HG03139 (cell line): ENCODE data around the gene PDSS2.
"Not testable (repeated sequence)": the region's sequence is repeated elsewhere in the genome, so short reads cannot be mapped to it uniquely, and the experiment has no call there.

Experiments
- ATAC-seq: cut with Tn5 transposase; IDR thresholded peaks from one replicate; pipeline ENCODE4 v1.9.1; 2021; ENCODE audit not compliant: unreplicated experiment

The PDSS2 gene

DNA sequence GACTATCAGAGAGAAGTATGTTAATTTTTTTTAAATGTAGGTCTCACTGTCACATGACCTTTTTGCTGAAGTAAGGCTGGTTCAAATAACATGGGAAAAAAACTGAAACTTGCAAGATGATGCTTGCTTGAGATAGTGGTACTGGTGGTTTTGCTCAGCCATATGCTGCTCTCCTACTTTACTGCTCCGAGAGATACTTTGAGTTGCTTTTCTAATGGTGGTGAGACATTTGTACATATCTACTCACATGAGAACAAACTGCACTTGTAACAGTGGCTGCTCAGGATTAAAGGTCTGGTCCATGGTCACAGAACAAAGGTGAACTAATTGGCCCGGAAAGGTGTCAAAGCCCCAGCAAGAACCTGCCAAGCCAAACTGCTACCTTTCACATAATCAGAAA, 237.8 kb downstream of the PDSS2 start:
- ATAC-seq: no peak

DNA sequence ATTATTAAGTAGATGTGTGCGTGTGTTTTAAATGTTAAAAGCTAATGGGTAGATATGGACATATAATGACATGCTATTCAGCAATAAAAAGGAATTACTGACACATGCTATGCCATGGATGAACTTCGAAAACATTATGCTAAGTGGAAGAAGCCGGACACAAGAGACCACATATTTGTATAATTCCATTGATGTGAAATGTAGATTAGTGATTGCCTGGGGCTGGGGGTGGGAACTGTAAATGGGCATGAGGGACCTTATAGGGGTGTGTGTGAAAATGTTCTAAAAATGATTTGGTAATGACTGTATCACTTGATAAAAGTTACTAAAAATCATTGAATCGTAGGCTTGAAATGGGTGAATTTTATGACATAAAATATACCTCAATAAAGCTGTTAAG, 239.5 kb downstream of the PDSS2 start:
- ATAC-seq: no peak

DNA sequence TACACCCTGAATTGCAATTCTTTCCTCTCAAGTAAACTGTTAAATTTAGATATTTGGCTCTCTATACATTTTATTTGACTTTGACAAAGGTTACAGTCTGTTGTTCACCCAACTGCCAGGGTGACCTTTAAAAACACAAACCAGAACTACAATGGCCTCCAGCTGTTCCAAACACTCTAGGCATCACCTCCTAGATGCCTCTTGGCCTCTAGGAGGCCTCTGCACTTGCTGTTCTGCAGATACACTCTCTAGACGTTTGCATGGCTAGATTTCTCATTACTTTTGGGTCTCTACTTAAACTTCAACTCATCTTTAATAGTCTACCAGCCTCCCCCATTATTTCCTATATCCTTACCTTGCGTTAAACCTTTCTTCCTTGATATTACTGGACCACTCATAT, 241.2 kb downstream of the PDSS2 start:
- ATAC-seq: no peak

DNA sequence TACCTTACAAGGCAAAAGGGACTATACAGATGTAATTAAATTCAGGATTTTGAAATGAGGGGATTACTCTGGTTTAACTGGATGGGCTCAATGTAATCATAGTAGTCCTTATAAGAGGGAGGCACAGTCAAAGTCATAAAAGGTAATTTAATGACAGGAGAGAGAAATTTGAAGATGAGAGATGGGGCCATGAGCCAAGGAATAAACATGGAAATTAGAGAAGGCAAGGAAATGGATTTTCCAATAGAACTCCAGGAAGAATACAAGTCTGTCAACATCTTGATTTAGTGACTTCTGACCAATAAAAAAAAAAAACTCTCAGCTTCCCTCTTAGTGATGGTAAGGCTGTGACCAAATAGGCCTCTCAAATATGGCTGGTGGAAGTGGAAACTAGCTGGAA, 242.1 kb downstream of the PDSS2 start:
- ATAC-seq: no peak

DNA sequence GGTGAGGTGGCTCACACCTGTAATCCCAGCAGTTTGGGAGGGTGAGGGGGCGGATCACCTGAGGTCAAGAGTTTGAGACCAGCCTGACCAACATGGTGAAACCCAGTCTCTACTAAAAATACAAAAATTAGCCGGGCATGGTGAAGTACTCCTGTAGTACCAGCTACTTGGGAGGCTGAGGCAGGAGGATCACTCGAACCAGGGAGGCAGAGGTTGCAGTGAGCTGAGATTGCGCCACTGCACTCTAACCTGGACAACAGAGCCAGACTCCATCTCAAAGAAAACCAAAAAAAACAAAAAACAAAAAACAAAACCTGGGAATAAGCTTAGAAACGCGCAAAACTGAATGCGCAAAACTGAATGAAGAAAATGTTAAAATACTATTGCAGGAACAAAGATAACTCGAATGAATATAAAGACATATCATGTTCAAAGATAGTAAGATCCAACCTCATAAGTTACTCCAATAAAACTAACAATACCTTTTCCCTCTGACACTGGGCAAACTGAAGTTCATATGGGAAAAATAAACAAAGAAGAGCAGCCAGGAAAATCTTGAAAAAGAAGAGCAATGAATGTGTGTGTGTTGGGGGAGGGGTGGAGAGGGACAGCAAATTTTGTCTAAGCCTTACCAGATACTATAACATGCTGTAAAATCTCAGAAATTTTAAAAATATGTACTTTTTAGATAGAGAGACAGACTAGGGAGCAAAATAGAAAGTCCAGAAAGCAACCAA, 243.0 kb downstream of the PDSS2 start:
- no peak for ATAC-seq

DNA sequence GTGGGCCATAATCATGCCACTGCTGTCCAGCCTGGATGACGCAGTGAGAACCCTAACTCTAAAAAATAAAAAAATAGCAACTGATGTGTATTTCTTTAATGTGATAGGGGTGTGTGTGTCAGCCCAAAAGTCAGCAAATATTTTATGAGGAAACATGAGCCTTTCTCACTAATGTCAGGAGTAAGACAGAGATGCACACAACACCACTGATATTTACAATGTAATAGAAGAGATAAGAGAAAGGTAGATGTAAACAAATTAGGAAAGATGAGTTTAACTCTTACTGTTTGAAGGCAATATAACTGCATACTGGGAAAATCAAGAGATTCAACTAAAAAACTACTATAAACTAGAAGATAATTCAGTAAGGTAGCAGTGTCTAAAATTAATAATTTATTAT, 244.0 kb downstream of the PDSS2 start:
- no peak for ATAC-seq

DNA sequence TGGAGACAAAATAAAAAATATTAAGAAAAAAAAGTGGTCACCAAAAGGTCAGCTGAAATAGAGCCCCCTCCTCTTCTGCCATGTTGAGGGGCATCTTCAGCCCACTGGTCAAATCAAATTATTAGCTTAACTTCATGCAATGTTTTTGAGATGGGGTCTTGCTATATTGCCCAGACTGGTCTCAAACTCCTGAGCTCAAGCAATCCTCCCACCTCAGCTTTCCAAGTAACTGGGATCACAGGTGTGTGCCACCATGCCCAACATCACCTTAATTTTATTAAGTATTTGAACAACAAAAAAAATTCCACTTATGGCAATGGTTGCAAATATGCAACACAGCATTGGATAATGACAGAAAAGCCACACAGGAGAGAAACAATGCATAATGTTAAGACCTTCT, 244.7 kb downstream of the PDSS2 start:
- ATAC-seq: no peak

DNA sequence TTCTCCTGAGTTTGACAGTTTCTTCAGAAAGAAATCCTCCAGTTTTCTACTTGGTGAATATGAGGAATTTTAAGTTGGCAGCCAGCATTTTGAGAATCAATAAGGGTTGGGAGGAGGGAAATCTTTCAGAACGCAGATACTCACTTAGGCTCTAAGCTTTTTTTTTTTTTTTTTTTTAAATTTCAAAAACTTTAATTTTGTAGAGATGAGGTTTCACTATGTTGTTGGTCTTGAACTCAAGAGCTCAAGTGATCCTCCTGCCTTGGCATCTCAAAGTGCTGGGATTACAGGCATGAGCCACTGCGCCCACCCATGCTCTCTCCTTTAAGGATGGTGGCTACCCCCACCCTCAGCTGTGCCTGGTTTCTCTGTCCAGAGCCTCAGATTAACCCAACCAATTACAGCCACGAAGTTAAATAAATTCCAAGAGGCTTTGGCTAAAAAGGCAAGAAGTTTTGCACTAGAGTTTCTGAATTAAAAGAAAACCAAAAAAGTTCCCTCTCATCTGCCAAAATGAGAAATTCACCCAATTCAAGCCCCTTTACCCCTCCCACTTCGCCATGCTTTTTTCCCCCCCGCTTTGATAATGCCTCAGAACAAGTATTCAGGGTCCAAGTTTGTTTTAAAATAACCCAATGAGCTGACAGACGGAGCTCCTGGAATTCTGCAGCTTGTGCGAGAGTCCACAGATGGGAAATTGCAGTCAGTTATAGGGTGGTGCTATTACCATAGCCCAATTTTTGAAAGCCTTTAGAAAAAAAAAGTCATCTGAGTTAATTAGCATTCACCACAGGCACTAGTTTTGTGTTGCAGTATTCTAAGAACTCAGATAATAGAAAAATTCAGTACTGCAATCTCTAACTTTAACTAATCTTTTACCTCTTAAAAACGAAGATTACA, 249.7 kb downstream of the PDSS2 start:
- no peak for ATAC-seq

DNA sequence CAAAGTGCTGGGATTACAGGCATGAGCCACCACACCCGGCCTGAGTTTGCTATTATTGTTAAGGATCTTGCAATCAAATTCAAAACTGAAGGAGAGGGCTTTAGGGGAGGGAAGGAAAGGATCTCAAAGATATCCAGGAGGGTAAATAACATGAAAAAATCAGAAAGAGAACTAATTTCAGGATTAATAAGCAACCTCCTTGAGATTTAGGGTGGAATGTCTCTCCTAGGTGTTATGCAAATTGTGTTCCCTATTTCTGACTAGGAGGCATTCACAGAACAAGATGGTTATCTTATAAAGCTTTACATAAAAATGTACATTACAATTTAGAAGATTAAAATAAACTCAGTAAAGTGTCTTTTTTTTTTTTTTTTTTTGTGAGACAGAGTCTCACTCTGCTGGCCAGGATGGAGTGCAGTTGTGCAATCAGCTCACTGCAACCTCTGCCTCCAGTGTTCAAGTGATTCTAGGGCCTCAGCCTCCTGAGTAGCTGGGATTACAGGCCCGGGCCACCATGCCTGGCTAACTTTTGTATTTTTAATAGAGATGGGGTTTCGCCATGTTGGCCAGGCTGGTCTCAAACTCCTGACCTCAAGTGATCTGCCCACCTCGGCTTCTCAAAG, 252.0 kb downstream of the PDSS2 start:
- ATAC-seq: no peak

DNA sequence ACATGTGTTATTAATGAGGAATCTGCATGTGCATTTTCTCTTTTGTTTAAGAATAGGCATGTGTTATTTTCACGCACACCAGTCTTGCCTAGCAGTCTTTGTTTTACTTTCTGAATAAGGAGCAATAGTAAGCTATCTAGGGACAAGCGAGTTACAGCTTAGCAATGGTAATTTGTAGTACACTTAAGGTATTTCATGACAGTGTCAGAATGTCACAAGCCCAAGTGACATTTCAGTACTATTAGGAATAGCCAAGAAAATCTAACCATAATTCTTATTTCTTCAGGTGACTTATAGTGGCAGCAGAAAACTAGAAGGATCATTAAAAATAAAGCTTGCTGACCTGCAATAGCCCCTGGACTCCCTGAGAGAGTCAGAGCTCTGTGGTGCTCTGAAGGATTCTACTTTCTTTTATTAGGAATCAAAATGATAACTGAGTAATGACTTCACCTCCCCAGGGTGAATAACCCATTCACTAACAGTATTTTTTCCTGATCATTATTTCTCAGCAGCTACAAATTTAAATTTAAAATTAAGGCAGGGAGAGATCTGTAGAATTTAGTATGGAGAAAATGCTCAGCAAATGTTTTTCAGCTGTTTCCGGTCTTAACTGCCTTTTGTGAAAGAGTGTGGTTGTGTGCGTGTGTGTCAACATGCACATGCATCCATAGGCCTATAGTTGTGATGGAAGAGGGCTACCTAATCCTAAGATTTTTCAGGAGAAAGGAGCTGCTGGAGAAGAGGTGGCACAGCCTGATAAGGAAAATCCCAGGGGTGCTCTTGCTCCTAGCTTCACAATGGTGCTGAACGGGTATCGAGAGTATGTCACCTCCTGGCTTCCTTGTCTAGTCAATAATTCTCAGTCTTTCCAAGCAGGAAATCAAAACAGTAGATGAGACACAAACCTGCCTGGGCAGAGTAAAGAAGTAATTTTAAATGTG, 254.0 kb downstream of the PDSS2 start:
- no peak for ATAC-seq

DNA sequence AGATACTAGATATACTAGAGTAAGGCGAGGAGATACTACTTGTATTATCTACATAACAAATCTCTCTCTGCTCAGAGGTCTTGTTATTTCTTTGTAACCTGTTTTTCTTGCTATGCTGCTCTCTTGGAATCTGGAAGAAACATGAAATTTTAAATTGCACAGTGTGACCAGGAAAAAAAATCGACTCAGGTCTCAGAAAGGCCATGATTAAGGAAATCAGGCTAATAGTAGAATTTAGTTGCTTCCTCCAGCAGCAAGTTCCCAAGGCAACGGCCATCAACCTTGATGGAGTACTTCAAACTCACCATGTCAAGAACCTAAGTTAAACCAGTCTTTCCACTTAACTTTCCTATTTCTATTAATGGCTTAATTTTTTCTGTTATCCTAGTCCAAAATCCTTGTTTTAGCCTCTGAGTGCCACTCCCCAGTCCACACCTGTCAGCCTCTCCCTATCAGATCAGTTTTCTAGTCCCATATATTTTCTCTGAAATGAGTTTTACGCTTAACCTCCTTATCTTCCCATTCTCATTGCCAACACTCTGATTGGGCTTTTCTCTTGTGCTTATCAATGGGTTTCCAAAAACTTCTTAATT, 256.4 kb downstream of the PDSS2 start:
- ATAC-seq: no peak

DNA sequence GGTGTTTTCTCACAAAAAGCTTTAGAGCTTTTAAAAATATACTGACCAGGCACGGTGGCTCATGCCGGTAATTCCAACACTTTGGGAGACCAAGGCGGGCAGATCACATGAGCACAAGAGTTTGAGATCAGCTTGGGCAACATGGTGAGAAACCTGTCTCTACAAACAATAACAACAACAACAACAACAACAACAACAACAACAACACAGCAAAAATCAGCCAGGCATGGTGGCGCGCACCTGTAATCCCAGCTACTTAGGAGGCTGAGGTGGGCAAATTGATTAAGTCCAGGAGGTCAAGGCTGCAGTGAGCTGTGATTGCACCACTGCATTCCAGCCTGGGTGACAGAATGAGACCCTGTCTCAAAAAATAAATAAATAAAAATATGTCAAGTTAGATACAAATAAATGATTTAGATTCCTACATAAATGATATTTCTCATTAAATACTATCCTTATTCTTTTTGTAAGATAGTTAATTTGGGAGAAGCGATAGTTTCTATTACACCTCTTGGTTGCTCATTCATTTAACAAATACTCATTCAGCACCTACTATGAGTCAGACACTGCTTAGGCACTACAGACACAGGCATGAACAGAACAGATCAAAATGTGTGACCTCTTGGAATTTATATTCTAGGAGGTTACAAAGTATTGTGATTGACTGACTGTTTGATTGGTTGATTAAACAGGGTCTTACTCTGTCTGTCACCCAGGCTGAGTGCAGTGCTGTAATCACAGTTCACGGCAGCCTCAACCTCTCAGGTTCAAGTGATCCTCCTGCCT, 260.5 kb downstream of the PDSS2 start:
- ATAC-seq: no peak

DNA sequence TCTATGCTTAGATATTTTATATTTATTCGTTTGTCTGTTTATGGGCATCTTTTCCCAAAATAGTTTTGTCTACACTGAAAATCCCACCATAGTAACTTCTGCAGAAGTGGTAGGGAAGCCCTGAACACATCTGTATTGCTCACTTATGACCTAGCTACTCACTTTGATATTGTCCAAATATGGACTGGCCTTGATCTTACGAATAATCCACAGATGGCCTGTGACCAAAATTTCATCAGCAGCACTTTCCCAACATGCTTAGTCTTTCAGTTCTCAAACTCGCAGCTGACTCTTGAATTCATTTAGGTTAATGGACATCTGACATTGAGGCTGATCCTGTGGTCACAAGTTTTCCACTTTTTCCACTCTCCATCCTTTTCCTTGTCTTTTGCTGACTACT, 263.2 kb downstream of the PDSS2 start:
- no peak for ATAC-seq

DNA sequence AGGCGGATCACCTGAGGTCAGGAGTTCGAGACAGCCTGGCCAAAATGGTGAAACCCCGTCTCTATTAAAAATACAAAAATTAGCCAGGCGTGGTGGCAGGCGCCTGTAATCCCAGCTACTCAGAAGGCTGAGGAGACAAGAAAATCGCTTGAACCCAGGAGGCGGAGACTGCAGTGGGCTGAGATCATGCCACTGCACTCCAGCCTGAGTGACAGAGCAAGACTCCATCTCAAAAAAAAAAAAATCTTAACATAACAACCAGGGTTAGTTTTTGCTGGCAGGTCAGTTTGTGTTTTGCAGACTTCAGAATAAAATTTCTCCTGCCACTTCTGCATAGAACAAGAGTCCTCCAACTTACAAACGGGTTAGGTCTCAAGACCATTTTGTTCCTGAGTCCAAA, 264.6 kb downstream of the PDSS2 start:
- not testable (repeated sequence) for ATAC-seq

DNA sequence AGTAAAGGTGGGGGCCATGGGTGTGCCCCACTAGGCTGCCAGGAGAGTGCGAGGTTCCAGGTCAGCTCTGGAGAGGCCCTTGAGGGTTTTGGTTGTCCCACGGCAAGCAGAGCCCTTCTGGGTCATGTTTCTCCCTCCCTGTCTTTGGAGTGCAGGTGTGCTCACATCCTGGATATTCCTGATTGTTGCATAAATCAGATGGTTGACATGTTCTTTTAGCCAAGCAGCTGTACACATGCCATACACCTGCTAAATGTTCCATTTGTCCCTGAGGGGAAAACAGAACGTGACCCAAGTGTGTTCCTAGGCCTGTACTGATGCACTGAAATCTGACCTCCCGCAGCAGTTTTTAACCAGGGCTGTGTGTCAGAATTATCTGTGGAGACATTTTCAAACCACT, 266.5 kb downstream of the PDSS2 start:
- no peak for ATAC-seq

DNA sequence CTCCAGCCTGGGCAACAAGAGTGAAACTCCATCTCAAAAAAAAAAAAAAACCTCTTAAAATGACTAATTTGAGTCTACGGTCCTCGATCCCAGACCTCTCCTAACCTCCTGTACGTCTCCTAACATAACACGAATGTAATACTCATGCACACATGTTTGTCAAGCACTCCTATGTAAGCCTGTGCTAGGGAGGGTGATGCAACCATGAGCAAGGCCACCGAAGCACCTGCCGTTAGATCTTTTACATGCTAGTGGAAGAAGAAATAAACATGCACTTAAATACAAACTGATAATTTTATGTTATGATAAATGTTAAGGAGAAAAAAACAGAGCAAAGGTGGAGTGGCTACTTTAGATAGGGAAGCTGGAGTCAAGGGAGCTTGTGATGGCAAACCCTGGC, 271.7 kb downstream of the PDSS2 start:
- no peak for ATAC-seq

DNA sequence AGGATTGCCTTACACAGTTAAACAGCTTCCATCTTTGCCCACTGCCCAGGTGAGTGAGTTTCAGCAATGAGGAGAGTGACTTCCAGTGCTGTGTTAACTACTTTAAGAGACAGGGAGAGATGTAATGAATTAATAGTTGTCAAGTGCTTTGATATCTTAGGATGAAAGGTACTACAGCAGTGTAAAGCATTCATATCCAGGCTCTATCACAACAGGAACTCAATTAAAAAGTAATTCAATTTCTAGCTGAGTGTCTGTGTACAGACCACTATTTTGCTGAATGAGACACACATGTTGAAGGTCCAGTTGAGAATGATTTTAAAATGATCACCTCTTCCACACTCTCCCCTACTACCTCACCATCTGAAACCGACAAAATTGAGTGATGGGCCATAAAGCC, 273.3 kb downstream of the PDSS2 start:
- no peak for ATAC-seq

DNA sequence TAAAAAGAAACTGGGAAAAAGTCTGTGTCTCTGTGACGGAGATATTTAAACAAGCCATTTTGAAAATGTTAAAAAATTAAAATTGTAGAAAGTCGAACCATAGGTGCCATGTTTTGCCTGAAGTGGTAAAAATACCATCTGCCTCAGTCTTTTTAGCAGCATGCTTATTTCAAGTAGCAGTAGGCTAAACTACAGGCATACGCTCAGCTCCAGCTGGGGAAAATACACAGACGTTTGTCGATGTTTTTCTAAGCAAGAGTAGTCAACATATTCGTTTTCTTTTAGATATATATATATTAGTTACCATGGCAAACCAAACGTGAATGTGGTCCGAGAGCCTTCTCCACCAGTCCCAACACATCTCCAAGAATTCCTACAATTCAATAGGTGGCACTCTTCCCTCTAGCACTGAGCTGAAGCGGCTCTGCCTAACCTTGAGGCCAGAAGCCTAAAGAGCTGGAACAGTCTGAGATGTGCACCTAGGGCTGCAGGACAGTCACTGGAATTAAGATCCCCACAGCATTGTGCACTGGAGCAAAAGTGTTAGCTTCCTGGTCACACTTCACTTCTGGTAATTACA, 273.9 kb downstream of the PDSS2 start:
- no peak for ATAC-seq

DNA sequence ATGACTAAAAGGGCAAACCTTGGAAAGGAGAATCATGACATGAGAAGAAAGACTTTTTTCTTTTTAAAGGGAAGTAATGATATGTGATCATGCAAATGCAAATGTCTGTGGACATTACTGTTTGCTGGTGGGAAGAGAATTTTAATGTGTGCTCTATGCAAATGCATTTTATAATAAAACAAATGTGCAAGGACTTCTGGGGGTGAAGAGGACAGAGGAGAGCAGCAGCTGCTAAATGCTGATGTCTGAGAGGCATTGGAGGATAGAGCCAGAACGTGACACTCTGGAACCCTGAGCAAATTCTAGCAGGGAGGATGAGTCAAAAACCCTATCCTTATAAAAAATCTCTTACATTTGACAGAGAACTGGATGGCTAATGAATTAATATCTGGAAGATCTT, 274.9 kb downstream of the PDSS2 start:
- no peak for ATAC-seq
